ENCODE measurements around the gene RAB25.

GRCh38 chr1:156026588-156026987 is 34.4 kb upstream of the RAB25 start:
- TF ChIP-seq CTCF (IDR thresholded peaks at IDR 0.05; ENCODE audit: insufficient read depth, low read length, poor library complexity, severe bottlenecking) (no peak), EZH2phosphoT487 (conservative IDR thresholded peaks at IDR 0.05; ENCODE audit: low read length) (no peak)
